BE2C (cell line): ENCODE results near the gene GPATCH2L. TPM values are rescaled to one million over a fixed set of nuclear protein-coding genes. Genes with fewer than 3 reads are reported as not detected.
A peak's percentile ranks its signal among the peaks of the same experiment; 100 is the strongest.

ENCODE experiments used
- DNase-seq: peaks from one replicate; pipeline ENCODE4 v3.0.0-alpha.2; 2020
- H3K27me3 ChIP-seq: fragments of 250-450 bp; sonication (Bioruptor Pico); 2 replicates; pipeline ENCODE4 v1.5.1; 2020; ENCODE audit warnings: mild to moderate bottlenecking
- H3K36me3 ChIP-seq: fragments of 250-450 bp; sonication (Bioruptor Pico); 2 replicates; pipeline ENCODE4 v1.5.1; 2020; ENCODE audit warnings: mild to moderate bottlenecking
- H3K4me1 ChIP-seq: fragments of 250-450 bp; sonication (Bioruptor Pico); 2 replicates; pipeline ENCODE4 v1.5.1; 2020
- H3K4me3 ChIP-seq: 2 replicates; pipeline ENCODE4 v1.5.1; 2011; ENCODE audit warnings: low read depth, low read length
- H3K9me3 ChIP-seq: fragments of 250-450 bp; sonication (Bioruptor Pico); 2 replicates; pipeline ENCODE4 v1.5.1; 2020
- CTCF ChIP-seq: IDR thresholded peaks from 2 replicates; pipeline ENCODE4 v1.5.1; 2012; ENCODE audit warnings: mild to moderate bottlenecking, low read depth, low read length
- polyA plus RNA-seq: library from polyadenylated mRNA; unstranded; fragments of >200 nt; gene quantifications from one replicate; pipeline ENCODE4 v1.2.1, GENCODE V29; 2012; ENCODE audit warnings: low read depth, missing spikeins; ENCODE audit not compliant: insufficient read length, insufficient read depth

Gene GPATCH2L
- polyA plus RNA-seq: 38.3 TPM

GRCh38 chr14:76151398-76152332 is at the start of gene GPATCH2L:
Gene GPATCH2L (plus strand): TSS chr14:76151922. CDS start chr14:76154364, 2,442 bp downstream.
- TF ChIP-seq CTCF: no peak
- H3K36me3 ChIP-seq: peaks cover 11% of the 10 kb centered on the region
- peaks cover 20% of the 10 kb centered on the region for H3K27me3 ChIP-seq
- no peaks in the 10 kb centered on the region for H3K9me3 ChIP-seq
- peak within 1 kb of the TSS; percentile 96 for H3K4me3 ChIP-seq
- peaks cover 3% of the 10 kb centered on the region; the same call in 1 of the 2 replicates for H3K4me1 ChIP-seq
- DNase-seq: peak; percentile 98

GRCh38 chr14:76104802-76105355 is 46.8 kb upstream of the GPATCH2L start:
- H3K4me3 ChIP-seq: no peak overlapping the region
- H3K4me1 ChIP-seq: no peaks in the 10 kb centered on the region
- no peak for TF ChIP-seq CTCF
- DNase-seq: no peak
- H3K36me3 ChIP-seq: no peaks in the 10 kb centered on the region
- H3K9me3 ChIP-seq: no peaks in the 10 kb centered on the region; the same call in 1 of the 2 replicates
- H3K27me3 ChIP-seq: no peaks in the 10 kb centered on the region; the same call in none of the 2 replicates

- Histone ChIP-seq H3K4me1 (no peaks in the 10 kb centered on the region), H3K9me3 (no peaks in the 10 kb centered on the region; the same call in 1 of the 2 replicates), H3K4me3 (no peak overlapping the region), H3K27me3 (no peaks in the 10 kb centered on the region; the same call in 1 of the 2 replicates), H3K36me3 (no peaks in the 10 kb centered on the region)
- DNase-seq: no peak
- TF ChIP-seq CTCF: no peak
Measured at GRCh38 chr14:76106188-76106587, 45.5 kb upstream of the GPATCH2L start.

- no peak for DNase-seq
- H3K4me3 ChIP-seq: no peak overlapping the region
- H3K36me3 ChIP-seq: no peaks in the 10 kb centered on the region
- peaks cover 9% of the 10 kb centered on the region; the same call in 1 of the 2 replicates for H3K27me3 ChIP-seq
- H3K9me3 ChIP-seq: no peaks in the 10 kb centered on the region; the same call in 1 of the 2 replicates
- no peak for TF ChIP-seq CTCF
- H3K4me1 ChIP-seq: no peaks in the 10 kb centered on the region
Measured at GRCh38 chr14:76109087-76109880, 42.4 kb upstream of the GPATCH2L start.

- TF ChIP-seq CTCF: no peak
- no peak overlapping the region for H3K4me3 ChIP-seq
- peaks cover 14% of the 10 kb centered on the region; the same call in 1 of the 2 replicates for H3K27me3 ChIP-seq
- H3K36me3 ChIP-seq: no peaks in the 10 kb centered on the region
- H3K4me1 ChIP-seq: peaks cover 5% of the 10 kb centered on the region
- H3K9me3 ChIP-seq: no peaks in the 10 kb centered on the region; the same call in 1 of the 2 replicates
- no peak for DNase-seq
Measured at GRCh38 chr14:76112889-76113624, 38.7 kb upstream of the GPATCH2L start.
